GM21360 (cell line): ENCODE measurements around the gene BLMH.
"Not testable (repeated sequence)": the region's sequence is repeated elsewhere in the genome, so short reads cannot be mapped to it uniquely, and the experiment has no call there.

ENCODE experiments used
- ATAC-seq: cut with Tn5 transposase; IDR thresholded peaks from one replicate; pipeline ENCODE4 v1.9.1; 2021; ENCODE audit warnings: mild to moderate bottlenecking, moderate library complexity; ENCODE audit not compliant: unreplicated experiment

BLMH gene

DNA sequence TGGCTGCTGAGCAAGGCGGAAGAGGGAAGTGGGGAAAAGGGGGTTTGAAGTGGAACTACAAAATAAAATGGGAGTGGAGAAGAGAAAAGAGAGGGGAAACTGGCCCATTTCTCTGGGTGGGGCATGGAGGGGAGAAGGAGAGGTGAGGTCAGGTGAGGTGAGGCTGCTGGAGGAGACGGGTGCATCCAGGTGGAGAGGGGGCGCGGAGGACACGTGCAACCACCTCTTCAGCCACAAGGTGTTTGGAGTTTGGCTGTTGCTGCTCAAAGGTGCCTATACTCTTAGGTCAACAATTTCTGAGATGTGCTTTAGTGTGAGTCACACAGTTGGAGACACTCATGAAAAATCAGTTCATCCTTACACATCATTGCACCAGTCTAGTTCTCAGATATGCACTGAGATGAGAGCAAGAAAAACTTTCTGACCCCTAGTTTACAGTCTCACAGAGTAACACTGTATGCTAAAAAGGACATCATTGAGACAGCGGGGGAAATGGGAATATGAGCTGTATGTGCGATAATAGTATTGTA lies 61.1 kb downstream of the BLMH start:
- ATAC-seq: no peak

DNA sequence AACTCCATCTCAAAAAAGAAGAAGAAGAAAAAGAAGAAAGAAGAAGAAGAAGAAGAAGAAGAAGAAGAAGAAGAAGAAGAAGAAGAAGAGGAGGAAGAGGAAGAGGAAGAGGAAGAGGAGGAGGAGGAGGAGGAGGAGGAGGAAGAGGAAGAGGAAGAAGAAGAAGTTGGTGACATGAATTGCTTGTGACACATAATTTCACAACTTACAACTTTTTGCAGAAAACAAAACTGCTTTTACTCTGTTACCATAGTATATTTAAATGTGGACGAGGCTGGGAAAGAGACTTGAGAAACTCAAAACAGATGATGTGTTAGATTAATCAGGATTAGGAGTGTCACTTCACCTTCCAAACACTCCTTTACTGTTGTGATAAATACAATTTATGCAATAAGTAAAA lies 61.7 kb downstream of the BLMH start:
- not testable (repeated sequence) for ATAC-seq

DNA sequence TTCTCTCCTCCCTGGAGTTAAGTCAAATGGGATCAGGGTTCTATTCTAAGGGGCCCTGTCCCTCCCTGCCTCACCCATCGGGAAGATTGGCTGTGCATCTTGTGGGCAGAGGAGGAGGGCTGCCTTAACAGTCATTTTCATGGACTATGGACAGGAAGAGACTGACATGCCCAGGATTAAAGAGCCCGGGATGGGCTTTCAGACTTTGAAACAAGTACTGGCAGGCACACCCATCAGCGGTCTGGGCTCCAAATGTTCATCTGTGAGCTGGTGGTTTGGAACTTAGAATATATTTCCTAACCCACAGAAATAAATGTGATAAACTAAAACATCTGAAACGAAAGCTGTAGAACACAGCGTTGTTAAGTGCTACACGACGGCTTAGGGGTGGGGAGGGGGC lies 62.7 kb downstream of the BLMH start:
- ATAC-seq: no peak

DNA sequence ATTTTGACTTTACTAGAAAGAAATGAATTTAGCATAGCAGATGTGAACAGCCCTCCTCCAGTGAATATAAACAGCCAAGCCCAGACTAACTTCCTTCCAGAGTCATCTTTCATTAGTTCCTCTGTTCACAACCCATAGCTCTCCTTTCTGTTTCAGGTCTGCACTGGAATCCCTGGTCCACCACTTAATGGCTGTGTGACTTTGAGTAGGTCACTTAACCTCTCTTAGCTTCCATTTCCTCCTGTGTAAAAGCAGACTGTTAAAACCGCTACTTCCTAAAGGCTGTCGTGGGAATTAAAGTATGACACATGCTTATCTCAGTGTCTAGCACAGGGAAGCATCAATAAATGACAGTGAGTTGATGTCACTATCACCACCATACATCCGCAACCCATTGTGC lies 63.7 kb downstream of the BLMH start:
- ATAC-seq: no peak

DNA sequence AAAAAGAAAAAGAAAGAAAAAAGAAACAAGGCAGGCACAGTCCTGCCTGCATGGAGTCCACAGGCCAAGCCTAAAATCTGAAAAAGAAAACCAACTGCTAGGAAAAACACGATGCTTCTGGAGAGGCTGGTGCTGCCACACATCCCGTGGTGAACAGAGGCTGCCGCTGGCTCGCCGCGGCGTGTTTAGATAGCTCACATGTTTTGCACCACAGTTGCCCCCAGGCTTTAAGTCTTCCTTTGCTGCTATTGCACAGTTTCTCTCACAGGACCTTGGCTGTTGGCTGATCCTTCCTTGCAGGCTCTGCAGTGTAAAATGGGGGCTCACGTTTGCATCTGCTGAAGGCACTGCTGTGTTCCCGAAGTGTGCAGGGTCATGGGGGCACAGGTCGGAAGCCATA lies 64.9 kb downstream of the BLMH start:
- ATAC-seq: no peak

DNA sequence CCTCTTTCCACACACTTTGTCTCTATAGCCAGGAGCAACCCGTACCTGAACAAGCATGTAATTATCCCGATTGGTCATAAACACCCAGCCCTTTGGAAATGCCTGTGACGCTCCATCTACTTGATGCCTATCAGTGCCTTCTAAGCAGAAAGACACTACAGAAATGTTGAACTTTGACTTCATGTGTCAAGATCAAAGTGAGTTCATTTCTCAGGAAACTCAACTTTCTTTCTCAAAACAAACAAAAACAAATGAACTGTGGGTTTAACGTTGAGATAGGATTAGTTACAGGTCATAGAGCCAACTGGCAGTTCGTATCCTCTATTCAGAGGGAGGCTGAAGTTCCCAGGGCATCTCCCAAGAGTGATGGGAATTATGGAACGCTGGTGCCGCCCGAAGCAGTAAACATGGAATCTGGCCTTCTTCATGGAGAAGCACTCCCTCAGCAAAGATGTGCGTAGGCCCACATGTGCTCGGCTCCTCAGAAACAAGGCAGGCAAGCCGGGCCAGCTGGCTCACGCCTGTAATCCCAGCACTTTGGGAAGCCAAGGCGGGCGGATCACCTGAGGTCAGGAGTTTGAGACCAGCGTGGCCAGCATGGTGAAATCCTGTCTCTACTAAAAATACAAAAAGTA lies 65.7 kb downstream of the BLMH start:
- ATAC-seq: no peak

DNA sequence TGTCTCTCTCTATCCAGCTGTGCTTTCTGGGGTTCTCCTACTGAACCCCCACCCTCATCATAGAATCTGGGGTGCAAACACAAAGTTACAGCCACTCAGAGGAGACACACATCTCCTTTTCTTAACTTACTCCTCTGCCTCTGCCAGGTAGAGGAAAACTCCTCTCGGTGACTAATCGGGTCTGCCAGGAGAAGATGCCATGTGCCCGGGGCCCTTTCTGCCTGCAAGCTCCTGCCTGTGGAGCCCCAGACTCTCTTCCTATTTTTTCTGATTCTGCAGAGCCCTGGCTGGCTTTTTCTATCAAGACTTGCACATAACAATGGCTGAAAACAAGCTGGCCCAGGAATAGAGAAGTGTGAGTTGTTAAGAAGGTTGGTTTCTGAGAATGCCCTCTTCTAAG lies 66.6 kb downstream of the BLMH start:
- ATAC-seq: no peak

DNA sequence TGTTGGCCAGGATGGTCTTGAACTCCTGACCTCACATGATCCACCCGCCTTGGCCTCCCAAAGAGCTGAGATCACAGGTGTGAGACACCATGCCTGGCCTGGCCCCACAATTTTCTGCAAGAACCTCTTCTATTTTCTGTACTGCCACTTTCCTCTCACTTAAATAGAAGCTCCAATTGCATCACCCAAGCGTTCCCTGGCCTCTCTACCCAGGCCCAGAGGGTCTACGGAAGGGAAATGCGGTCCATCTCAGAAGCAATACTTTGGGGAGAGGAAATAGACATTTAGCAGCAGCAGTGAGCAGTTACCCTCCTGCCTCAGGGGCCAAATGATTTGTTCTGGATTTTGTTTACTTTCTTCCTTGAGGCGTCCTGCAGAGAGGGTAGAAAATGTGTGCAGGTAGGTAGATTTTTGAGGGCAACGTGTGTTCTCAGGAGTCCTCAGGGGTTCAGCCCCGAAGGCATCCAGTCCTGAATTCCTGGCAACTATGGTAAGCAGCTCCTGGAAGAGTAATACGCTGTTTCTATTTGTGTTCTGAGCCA lies 67.3 kb downstream of the BLMH start:
- ATAC-seq: no peak

DNA sequence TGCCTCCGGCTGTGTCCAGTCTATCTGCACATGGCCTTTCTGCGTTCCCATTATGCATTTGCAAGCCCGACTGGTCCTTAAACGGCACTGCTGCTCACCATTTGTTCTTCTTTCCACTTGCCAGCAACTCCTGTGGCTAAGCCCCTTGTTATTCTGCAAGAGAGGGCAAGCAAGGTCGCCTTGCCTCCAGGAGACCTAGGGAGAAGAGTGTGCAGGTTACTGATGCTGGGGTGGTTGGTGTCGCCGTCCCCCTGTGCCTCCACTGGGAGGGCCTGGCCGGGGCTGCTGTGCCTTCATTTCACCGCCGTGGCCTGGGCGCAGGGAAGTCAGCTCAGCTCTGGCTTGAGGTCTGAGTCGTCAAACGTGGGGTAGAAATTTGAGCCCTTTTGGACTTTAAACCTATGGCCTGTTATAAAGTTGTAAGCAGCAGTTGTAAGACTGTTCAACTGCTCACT lies 69.0 kb downstream of the BLMH start:
- ATAC-seq: no peak

DNA sequence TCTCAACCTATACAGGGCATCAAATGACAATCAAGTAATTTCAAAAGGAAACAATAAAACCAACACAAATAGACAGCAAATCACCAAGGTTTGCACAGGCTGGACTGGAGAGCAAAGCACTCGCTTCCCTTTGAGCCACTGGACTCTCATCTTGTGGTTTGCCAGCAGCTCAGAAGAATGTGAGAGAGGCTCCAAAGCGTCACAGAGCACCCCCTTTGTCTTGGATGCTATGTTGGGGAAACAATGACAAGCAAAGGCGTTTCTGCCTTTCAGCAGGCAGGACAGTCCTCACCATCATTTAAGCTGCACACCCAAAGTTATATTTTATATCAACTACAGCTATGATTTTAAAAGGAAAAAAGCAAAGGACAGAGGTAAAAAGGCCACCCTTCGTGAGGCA lies 69.5 kb downstream of the BLMH start:
- ATAC-seq: no peak

DNA sequence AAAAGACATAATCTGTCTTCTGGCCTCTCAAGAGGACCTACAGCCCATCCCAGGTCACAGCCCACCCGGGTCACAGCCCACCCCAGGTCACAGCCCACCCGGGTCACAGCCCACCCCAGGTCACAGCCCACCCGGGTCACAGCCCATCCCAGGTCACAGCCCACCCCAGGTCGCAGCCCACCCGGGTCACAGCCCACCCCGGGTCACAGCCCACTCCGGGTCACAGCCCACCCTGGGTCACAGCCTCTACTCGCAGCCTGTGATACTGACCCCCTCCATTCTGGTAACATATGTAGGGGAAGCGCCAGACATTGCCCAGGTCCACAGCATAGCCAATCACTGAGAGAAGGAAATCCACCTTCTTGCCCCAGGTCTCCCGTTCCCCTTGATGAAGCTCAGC lies 70.4 kb downstream of the BLMH start:
- ATAC-seq: no peak

DNA sequence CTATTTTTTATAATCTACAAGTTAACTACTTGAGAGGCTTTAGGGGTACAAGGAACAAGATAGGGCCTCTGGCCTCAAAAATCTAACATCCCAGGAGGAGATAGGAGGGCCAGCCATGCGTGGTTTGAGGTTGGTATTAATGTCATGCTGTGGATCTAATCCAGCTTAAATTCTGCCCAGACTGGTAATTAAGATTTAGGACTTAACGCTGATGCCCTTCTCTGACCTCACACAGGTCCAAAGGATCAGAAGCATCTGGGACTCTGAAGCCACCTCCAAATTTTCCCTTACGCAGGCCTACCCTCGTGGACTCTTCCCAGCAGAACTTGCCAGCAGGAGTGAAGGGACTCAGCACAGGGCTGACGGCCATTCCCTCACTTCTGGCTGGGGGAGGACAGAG lies 71.3 kb downstream of the BLMH start:
- no peak for ATAC-seq

DNA sequence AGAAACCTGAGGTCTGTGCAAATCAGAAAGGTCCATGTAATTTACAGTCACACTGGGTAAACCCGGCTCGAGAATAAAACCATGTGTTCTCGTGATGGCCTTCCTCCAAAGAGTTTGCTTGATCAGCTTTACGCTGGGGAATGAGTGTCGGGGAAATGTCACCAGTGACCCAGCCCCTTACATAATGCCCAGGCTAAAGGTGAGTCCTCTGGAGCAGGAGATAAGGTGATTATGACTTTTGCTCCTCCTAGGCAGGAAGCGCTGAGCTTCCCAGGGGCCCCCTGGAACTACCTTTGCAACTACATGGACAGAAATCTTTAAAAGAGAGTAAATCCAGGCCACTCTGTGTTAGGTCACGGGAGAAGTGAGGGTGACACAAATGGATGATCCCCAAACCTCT lies 71.9 kb downstream of the BLMH start:
- no peak for ATAC-seq

DNA sequence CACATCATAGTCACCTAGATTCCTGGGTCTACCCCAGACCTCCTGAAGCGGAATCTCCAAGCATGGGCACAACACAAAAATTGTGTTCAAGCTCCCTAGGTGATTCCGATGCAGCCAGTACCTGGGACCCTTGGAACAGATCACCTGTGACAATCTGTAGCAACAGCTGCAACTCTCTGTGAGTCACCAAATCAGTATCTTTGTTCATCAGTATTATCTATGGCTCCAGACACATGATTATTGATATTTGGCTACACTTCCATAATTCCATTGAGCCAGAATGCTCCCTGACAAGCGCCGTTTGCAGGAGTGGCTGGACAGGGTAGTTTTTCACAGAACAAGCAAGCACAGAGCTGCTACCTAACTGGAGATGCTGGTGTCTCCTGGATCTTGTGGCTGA lies 72.4 kb downstream of the BLMH start:
- no peak for ATAC-seq

DNA sequence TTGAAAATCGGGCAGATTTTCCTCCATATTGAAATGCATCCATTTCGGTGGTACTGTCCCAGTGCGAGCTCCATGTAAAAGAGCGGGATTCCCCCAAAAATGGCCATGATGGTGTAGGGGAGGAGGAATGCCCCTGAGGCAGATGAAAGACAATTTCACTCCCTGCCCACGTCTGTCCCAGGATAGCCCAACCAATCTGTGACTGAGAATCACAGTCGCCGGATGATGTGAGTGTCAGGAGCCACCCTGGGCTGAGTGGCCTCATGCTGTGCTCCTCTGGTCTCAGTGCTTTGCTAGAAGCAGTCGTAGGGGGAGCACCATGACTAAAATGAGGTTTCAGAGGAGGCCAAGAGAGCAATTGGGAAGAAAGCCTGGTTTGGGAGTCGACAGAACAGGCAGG lies 72.9 kb downstream of the BLMH start:
- ATAC-seq: no peak

DNA sequence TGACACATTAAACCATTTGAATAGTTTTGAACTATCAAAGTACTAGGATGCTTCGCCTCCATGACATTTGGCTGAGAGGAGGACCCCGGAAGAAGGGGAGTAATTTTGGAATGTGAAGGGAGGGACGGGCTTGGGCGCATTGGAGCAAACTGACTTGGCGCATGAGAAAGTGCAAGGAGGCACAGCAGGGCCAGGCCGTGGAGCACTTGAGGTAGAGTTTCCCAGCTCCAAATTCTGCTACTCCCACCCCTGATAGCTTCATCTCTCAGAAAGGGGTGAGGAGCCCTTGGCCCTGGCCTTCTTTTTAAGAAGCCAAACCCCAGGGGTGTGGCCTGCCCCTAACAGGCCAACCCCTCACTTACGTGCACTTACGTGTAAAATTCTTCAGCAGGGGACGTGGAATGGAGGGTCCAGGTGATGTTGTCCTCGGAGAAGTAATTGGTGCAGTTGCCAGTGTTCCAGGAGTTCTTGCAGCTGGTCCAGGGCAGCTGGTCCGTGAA lies 73.9 kb downstream of the BLMH start:
- ATAC-seq: no peak

DNA sequence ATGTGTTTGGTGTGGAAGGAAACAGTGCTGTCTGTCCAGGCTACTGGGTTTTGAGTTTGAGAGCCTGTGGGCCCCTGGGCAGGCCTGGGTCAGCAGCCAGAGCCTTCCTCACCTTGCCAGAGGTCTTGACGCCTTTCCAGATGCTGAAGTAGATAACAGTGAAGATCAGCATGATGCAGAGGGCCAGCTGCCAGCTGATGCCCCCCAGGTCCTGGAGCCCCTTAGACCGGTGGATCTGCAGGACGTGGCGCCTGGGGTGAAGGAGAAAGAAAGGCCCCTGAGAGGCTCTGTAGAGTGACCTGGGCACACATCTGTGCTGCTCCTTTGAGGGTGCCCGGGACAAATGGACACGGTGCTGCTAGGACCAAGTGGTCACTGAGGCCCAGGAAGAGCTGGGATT lies 74.7 kb downstream of the BLMH start:
- ATAC-seq: no peak

DNA sequence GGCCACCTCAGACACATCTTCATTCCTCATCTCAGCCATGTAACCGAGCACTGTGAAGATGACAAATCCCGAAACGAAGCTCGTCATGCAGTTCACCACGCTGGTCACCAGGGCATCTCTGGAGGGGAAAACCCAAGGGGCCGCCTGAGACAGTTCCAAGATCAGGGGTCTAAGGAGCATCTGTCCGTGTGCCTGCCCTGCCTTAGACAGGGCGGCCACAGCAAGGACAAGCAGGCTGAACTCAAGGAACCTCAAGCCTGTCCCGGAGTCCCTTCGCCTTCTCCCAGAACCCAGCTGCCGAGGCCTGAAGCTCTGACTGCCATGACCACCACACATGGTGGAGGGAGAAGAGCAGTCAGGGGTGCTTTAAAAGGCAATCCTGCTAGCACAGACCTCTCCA lies 79.0 kb downstream of the BLMH start:
- no peak for ATAC-seq

DNA sequence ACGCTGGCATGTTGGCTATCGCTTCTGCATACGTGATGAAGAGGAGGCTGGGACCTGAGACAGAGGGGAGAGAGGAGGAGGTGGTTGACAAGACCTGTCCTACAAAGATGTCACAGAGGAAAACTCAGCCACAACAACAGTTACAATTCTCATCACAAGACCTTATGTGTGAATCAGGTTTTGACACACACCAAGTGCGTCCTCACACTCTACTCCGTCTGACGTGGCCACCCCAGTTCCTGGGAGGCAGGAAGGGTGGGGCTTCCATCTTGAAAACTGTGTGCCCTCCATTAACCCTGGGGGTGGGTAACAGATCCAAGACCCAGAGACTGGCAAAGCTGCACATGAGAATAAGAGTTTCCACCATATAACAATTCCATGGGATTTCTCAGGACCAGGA lies 80.4 kb downstream of the BLMH start:
- no peak for ATAC-seq

DNA sequence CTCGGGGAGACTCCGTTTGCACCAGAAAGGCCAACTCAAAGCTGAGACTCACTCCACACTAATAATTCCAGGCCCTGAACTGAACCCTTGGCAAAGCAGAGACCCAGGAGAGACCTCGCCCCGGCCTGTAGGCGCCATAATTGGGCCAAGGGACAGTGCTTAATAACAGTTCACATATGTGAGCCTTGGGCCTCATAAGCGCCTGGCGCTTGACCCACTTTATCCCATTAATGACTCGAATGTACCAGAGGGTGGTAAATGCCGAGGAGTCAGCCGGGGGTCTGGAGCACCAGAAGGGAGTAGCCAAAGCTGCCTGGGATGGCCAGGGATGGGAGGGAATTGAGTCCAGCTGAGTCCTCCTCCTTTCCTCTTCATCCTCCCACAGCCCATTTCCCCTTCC lies 80.8 kb downstream of the BLMH start:
- no peak for ATAC-seq

DNA sequence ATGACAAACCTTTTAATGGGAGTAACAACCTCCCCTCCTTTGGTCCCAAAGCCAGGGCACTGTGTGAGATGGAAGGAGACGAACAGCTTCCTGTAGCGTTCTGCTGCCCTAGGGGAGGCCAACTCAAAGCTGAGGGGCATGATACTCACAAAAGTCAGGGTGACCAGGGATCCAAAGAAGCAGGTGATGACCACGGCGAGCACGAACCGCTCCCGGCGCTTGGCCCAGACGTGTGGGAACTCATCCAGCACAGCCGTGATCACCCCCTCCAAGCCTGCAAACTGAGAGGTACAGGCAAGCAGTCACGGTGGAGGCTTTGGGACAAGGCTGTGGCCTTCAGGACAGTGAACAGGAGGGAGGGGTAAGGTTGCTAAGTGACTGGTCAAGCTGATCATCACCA lies 81.4 kb downstream of the BLMH start:
- ATAC-seq: no peak

DNA sequence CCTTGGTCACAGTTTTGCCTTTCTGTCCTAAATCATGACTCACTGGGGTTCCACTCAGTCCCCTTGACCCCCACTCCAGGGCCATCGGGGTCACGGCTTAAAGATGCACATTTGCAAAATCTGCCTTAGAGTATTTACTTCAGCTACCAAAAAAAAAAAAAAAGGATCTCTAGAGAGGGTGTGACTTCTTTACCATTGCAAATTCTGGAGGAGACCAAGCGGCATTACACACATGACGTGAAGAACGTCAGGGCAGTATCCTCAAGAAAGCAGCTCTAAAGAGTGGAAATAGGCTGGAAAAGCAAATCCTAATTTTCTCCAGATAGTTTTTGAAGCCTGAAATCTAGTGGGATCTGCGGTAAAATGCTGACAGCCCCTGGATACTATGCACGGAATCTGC lies 81.8 kb downstream of the BLMH start:
- no peak for ATAC-seq

DNA sequence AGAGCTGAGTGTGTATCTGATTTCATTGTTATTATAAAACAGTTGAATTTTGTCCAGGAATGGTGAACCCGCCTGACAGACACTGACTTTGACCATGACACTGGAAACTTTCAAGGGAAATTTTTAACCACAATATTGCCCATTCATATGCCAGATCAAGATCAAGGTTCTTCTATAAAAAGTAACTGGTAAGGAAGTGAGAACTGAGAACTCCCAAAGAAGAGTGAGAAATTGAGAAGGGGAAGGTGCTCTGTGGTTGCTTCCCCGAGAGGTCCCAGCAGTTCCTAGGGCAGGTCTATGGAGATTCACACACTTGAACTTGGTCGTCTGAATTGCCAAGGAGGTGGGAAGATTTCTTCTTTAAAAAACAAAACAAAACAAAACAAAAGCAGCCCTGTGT lies 83.5 kb downstream of the BLMH start:
- no peak for ATAC-seq
